Mononuclear cell (primary cell): Measurements from ENCODE around the gene ST6GAL2. TPM values are rescaled to one million over a fixed set of nuclear protein-coding genes. Genes with fewer than 3 reads are reported as not detected.

Source experiments
- H3K27me3 ChIP-seq: 2 replicates; pipeline ENCODE4 v1.6.0; 2011; ENCODE audit warnings: low read length, control low read depth; ENCODE audit not compliant: insufficient read depth
- H3K4me1 ChIP-seq: 2 replicates; pipeline ENCODE4 v1.5.1; 2011; ENCODE audit warnings: mild to moderate bottlenecking, low read length, control low read depth; ENCODE audit not compliant: insufficient read depth
- H3K4me3 ChIP-seq: 2 replicates; pipeline ENCODE4 v1.5.1; 2011; ENCODE audit warnings: mild to moderate bottlenecking, low read length, moderate library complexity
- H3K9me3 ChIP-seq: 2 replicates; pipeline ENCODE4 v1.5.1; 2011; ENCODE audit warnings: low read depth, mild to moderate bottlenecking, control low read depth, low read length
- total RNA-seq: library from RNA; depleted of rRNA; stranded (reverse); fragments of >200 nt; gene quantifications from one replicate; pipeline ENCODE4 v1.2.3, GENCODE V29; 2012

Gene ST6GAL2
- total RNA-seq, 1 donor: 0.21 TPM

GRCh38 chr2:106816974-106817373 lies 69.0 kb downstream of the ST6GAL2 start:
- Histone ChIP-seq H3K4me3 (no peak overlapping the region), H3K4me1 (no peaks in the 10 kb centered on the region), H3K9me3 (no peaks in the 10 kb centered on the region), H3K27me3 (no peaks in the 10 kb centered on the region)

DNA sequence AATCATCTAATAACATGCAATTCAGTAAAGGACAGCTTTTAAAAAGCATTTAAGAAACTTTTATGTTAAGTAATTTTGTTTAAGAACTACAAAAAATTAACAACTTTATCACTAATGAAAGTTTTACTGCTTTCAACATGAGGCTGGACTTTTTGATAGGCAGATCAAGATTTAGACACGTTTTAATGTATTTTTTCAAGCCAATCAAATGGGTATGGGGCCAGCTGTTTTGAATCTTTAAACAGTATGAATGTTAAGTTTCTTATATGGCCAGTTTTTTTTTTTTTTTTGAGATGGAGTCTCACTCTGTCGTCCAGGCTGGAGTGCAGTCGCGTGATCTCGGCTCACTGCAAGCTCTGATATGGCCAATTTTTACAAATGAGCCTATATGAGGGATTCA lies 73.1 kb downstream of the ST6GAL2 start:
- Histone ChIP-seq H3K4me3 (no peak overlapping the region), H3K4me1 (no peaks in the 10 kb centered on the region), H3K27me3 (no peaks in the 10 kb centered on the region), H3K9me3 (no peaks in the 10 kb centered on the region)

- no peaks in the 10 kb centered on the region for H3K27me3 ChIP-seq
- no peak overlapping the region for H3K4me3 ChIP-seq
- no peaks in the 10 kb centered on the region for H3K9me3 ChIP-seq
- H3K4me1 ChIP-seq: no peaks in the 10 kb centered on the region
Measured at GRCh38 chr2:106812383-106812782, 73.6 kb downstream of the ST6GAL2 start.

DNA sequence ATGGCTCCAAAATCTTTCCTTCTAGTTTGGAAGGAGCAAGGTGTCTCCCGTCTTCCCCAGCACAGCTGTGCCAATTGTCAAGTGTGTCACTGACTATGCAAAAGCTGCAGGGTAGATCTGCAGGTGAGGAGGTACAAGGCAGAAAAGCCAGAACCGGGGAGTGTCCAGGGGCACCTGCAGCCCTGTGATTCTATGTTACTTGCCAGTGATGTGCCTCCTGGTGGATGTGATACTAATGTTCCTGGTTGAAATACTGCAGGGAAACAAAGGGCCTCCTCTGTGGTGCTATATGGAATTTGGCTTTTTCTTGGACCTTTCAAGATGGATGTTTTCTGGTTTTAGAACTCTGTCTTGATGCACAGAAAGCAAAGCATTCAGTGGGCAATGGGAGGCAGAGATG lies 80.3 kb downstream of the ST6GAL2 start:
- no peaks in the 10 kb centered on the region for H3K4me1 ChIP-seq
- no peaks in the 10 kb centered on the region for H3K27me3 ChIP-seq
- no peaks in the 10 kb centered on the region for H3K9me3 ChIP-seq
- H3K4me3 ChIP-seq: no peak overlapping the region

DNA sequence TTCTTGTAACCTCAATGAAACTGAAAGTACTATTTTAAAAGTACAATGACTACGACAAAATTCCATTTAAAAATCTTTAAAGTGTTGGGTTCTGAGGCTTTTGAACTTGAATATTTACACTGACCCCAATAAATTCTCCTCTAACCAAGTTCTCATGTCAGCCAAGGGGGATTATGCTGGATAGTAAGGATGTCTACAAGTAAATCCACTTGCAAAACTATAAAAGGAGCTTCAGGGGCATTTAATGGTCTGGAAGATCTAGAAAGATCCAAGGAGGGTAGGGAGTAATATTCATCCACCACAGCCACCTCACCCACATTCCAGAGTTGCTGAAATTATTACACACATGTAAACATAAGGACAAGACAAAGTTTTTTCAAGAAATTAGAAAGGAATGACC lies 81.8 kb downstream of the ST6GAL2 start:
- H3K4me3 ChIP-seq: no peak overlapping the region
- no peaks in the 10 kb centered on the region for H3K27me3 ChIP-seq
- no peaks in the 10 kb centered on the region for H3K4me1 ChIP-seq
- no peaks in the 10 kb centered on the region for H3K9me3 ChIP-seq

GRCh38 chr2:106800976-106801655 lies 84.9 kb downstream of the ST6GAL2 start:
- no peaks in the 10 kb centered on the region for H3K9me3 ChIP-seq
- no peaks in the 10 kb centered on the region for H3K4me1 ChIP-seq
- no peaks in the 10 kb centered on the region for H3K27me3 ChIP-seq
- no peak overlapping the region for H3K4me3 ChIP-seq

DNA sequence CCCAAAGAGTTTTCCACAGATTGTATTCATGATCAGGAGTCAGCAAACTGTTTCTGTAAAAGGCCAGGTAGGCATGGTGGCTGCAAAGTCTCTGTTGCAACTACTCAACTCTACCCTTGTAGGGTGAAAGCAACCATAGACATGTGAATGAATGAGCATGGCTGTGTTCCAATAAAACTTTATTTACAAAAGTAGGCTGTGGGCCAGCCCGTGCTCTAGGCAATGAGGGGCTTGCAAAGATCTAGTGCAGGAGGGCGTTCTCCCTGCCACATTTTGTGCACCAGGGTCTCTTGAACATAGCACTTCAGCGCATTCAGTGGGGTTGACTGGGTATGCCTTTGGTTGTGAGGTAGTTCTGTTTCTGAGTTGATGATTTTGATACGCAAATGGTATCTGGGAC lies 85.8 kb downstream of the ST6GAL2 start:
- no peaks in the 10 kb centered on the region for H3K4me1 ChIP-seq
- H3K4me3 ChIP-seq: no peak overlapping the region
- no peaks in the 10 kb centered on the region for H3K27me3 ChIP-seq
- no peaks in the 10 kb centered on the region for H3K9me3 ChIP-seq

GRCh38 chr2:106798826-106799552 lies 87.0 kb downstream of the ST6GAL2 start:
- Histone ChIP-seq H3K27me3 (no peaks in the 10 kb centered on the region), H3K4me3 (no peak overlapping the region), H3K4me1 (no peaks in the 10 kb centered on the region), H3K9me3 (no peaks in the 10 kb centered on the region)

DNA sequence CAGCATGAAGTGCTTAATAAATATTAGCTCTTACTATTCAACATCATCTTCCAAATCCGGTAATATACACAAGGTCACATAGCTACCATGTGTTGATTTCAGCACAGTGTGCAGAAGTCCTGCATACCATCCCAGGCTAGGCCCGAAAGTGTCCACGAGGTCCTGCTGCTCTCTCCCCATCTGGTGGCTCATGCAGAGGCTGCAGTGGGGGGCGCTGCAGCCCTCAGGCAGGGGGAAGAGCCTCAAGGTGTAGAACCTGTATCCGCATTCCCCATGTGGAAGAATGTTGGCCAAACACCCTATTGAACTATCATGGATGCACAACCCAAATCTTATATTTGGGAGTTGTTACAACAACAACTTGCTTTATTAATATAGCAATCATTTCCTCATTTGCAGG lies 88.5 kb downstream of the ST6GAL2 start:
- H3K9me3 ChIP-seq: no peaks in the 10 kb centered on the region
- H3K4me3 ChIP-seq: no peak overlapping the region
- H3K27me3 ChIP-seq: no peaks in the 10 kb centered on the region
- no peaks in the 10 kb centered on the region for H3K4me1 ChIP-seq

DNA sequence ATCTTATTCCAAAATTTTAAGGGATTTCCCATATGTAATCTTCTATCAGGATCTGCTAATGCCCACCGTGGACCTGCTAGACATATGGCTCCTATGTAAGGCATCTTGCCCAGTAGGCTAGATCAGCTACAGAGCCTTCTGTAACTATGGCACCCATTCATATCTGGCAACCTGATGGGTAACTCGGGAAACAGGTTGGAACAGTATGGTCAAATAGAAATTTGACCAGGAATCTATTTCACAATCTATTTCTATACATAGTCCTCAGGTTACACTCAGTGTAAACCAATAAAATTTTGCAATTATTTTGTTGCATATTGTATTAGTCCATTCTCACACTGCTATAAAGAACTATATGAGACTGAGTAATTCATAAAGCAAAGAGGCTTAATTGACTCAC lies 93.3 kb downstream of the ST6GAL2 start:
- no peaks in the 10 kb centered on the region for H3K4me1 ChIP-seq
- no peak overlapping the region for H3K4me3 ChIP-seq
- no peaks in the 10 kb centered on the region for H3K9me3 ChIP-seq
- no peaks in the 10 kb centered on the region for H3K27me3 ChIP-seq

- no peaks in the 10 kb centered on the region for H3K4me1 ChIP-seq
- no peaks in the 10 kb centered on the region for H3K9me3 ChIP-seq
- no peaks in the 10 kb centered on the region for H3K27me3 ChIP-seq
- H3K4me3 ChIP-seq: no peak overlapping the region
Measured at GRCh38 chr2:106789185-106789584, 96.8 kb downstream of the ST6GAL2 start.

DNA sequence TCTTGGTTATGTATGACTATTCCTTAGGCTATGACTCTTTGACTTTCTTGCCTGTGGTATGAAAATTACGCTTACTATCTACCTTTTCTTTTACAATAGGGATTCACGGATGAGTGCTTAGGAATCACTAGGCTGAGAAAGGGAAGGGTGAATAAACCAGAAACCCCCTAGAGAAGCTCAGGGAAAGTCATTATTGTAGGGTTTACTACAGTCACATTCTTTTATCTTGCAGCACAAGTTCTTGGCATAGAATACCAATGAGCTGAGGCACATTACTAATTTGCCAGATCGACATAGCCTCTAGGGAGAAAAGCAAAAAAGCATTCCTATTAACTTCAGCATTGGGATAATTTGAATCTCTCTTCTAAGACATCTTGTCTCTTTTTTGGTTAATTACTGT lies 103.3 kb downstream of the ST6GAL2 start:
- no peaks in the 10 kb centered on the region for H3K4me1 ChIP-seq
- no peaks in the 10 kb centered on the region for H3K9me3 ChIP-seq
- H3K27me3 ChIP-seq: no peaks in the 10 kb centered on the region
- H3K4me3 ChIP-seq: no peak overlapping the region

DNA sequence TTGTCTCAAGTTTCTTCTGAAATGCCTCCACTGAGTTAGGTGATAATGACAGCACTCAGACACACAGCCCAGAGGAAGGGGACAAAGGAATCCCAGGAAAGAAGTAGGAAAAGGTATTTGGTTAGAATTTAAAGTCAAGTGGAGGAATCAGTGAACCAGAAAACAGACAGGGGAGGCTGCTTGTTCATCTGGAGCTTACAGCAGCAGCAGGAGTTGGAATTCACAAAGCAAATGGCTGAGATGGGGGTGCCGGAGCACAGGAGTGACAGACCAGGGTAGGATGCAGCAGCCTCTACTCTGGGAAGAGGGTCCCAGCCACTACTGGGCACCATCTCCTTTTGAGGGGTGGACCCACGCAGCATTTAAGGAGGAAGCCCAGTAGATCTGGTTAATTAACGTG lies 104.8 kb downstream of the ST6GAL2 start:
- Histone ChIP-seq H3K4me1 (no peaks in the 10 kb centered on the region), H3K27me3 (no peaks in the 10 kb centered on the region), H3K4me3 (no peak overlapping the region), H3K9me3 (no peaks in the 10 kb centered on the region)

DNA sequence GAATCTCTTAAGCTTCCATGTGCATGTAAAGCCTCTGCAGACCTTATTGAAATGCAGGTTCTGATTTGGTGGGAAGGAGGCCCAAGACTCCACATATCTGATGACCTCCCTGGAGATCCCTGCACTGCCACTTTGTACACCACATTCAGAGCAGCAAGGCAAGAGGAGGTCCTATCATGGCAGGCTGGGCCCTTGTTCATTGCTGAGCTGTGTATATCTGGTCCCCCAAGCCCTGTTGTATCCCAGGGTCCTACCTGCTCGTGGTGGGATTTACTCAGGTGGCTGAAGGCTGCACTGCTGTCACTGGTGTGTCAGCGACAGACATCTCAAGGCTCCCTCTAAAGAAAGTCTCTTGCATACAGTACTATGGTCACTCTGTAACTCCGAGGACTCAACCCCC lies 114.2 kb downstream of the ST6GAL2 start:
- Histone ChIP-seq H3K27me3 (no peaks in the 10 kb centered on the region), H3K9me3 (peaks cover 6% of the 10 kb centered on the region), H3K4me3 (no peak overlapping the region)

GRCh38 chr2:106770986-106771385 lies 115.0 kb downstream of the ST6GAL2 start:
- Histone ChIP-seq H3K27me3 (no peaks in the 10 kb centered on the region), H3K4me1 (no peaks in the 10 kb centered on the region), H3K4me3 (no peak overlapping the region), H3K9me3 (peaks cover 6% of the 10 kb centered on the region)

More for the DNA sequence above, 114.2 kb downstream of the ST6GAL2 start:
- no peaks in the 10 kb centered on the region for H3K4me1 ChIP-seq

DNA sequence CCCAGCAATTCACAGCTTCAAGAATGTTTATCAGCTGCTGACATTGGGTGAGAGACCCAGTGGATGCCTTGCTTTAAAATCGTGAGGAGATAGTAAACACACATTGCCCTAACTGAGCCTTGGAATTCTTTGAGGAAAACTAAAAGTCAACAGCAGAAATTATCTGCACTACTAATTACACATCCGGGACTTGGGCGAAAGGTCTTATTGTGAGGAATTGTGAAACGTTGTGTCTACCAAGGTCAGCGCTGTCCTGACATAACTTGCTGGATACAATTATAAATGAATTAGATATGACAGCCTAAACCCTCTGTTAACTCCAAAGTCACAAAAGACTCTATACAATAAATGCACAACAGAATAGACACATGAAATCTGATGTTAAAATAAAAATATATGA lies 121.4 kb downstream of the ST6GAL2 start:
- Histone ChIP-seq H3K4me1 (no peaks in the 10 kb centered on the region), H3K27me3 (no peaks in the 10 kb centered on the region), H3K4me3 (no peak overlapping the region), H3K9me3 (no peaks in the 10 kb centered on the region)
